COLO668 (cell line): ENCODE results near the gene IL24.

ENCODE experiments used
- DNase-seq: peaks from one replicate; lab custom pipeline; 2025; ENCODE audit not compliant: unreplicated experiment; lab: John Stamatoyannopoulos, UW

The IL24 gene

GRCh38 chr1:206903687-206904086, 6.4 kb downstream of the IL24 start:
- no peak for DNase-seq

- no peak for DNase-seq
Observed at GRCh38 chr1:206904423-206905142, 7.3 kb downstream of the IL24 start.

- no peak for DNase-seq
Observed at GRCh38 chr1:206905295-206906164, 8.3 kb downstream of the IL24 start.

- DNase-seq: peak; percentile 44
Observed at GRCh38 chr1:206907304-206907991, 10.2 kb downstream of the IL24 start.

- no peak for DNase-seq
Observed at GRCh38 chr1:206908038-206908437, 10.8 kb downstream of the IL24 start.

GRCh38 chr1:206909161-206909882, 12.1 kb downstream of the IL24 start:
- DNase-seq: peak; percentile 97

- DNase-seq: no peak
Observed at GRCh38 chr1:206909883-206910318, 12.7 kb downstream of the IL24 start.

GRCh38 chr1:206911064-206911663, 13.9 kb downstream of the IL24 start:
- DNase-seq: peak; percentile 32

- peak; percentile 71 for DNase-seq
Observed at GRCh38 chr1:206912445-206913095, 15.3 kb downstream of the IL24 start.

- no peak for DNase-seq
Observed at GRCh38 chr1:206913766-206914537, 16.7 kb downstream of the IL24 start.

- DNase-seq: no peak
Observed at GRCh38 chr1:206915030-206915735, 17.9 kb downstream of the IL24 start.

- DNase-seq: no peak
Observed at GRCh38 chr1:206916000-206916709, 18.9 kb downstream of the IL24 start.

GRCh38 chr1:206918076-206918475, 20.8 kb downstream of the IL24 start:
- DNase-seq: no peak

GRCh38 chr1:206921772-206922265, 24.6 kb downstream of the IL24 start, which contains the start of gene FCMR:
TSS of gene FCMR (minus strand) at chr1:206921941. CDS start at chr1:206921854, 87 bp downstream.
- DNase-seq: no peak

GRCh38 chr1:206922524-206922923, 25.3 kb downstream of the IL24 start:
- DNase-seq: no peak

- DNase-seq: no peak
Observed at GRCh38 chr1:206923009-206923960, 26.0 kb downstream of the IL24 start.
